Renal cortex interstitium (tissue), 11 donors: Measurements from ENCODE around the gene TRAPPC3. TPM values are rescaled to one million over a fixed set of nuclear protein-coding genes. Genes with fewer than 3 reads are reported as not detected.
A peak's percentile ranks its signal among the peaks of the same experiment; 100 is the strongest.

ENCODE experiments used
- DNase-seq, 11 donors: peaks; one replicate each; pipeline ENCODE4 v3.0.0-alpha.2; 2013; ENCODE audit warnings: low read depth in 9 of 11, low spot score in 4 of 11; ENCODE audit errors: extremely low read depth in 1 of 11
- polyA plus RNA-seq, 3 donors: library from polyadenylated mRNA; unstranded; fragments of 120-200 nt; gene quantifications; one replicate each; pipeline ENCODE4 v1.2.1, GENCODE V29; 2013; ENCODE audit not compliant: insufficient read length in 3 of 3

TRAPPC3 gene
- polyA plus RNA-seq, 3 donors: 61.4 to 65.5 (median 64.4) TPM

DNA sequence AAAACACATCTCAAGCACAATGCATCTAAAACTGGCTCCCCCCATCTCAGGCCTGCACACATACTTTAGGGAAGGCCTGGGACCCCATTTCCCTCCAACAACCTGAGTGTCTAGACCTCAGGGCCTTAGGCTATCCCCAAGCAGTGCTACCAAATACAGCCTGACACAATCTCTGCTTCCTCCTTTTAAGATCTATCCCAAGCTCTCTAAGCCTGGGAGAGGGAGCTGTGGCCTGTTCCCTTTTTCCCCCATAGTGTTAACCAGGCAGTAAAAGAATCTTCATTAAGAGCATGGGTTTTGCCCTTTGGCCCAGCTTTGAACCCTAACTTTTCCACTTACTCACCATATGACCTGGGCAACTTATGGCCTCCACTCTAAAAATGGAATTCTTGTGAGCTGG is 13.5 kb downstream of the TRAPPC3 start:
- no peak for DNase-seq

DNA sequence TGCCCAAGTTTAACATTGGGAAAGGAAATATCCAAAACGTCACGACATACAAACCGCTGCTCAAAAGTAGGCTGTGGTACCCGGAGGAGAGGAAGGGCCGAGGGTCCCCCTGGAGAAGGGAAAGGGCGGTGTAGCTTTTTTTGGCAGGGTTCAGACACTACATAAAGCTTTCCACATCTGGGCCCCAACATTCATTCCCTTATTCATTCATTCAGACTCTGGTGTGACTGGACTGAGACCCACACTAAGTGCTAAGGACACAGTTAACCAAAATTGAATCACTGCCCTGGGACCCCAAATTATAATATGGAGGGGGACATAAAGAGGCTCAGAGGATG is 14.0 kb downstream of the TRAPPC3 start:
- DNase-seq: no peak

DNA sequence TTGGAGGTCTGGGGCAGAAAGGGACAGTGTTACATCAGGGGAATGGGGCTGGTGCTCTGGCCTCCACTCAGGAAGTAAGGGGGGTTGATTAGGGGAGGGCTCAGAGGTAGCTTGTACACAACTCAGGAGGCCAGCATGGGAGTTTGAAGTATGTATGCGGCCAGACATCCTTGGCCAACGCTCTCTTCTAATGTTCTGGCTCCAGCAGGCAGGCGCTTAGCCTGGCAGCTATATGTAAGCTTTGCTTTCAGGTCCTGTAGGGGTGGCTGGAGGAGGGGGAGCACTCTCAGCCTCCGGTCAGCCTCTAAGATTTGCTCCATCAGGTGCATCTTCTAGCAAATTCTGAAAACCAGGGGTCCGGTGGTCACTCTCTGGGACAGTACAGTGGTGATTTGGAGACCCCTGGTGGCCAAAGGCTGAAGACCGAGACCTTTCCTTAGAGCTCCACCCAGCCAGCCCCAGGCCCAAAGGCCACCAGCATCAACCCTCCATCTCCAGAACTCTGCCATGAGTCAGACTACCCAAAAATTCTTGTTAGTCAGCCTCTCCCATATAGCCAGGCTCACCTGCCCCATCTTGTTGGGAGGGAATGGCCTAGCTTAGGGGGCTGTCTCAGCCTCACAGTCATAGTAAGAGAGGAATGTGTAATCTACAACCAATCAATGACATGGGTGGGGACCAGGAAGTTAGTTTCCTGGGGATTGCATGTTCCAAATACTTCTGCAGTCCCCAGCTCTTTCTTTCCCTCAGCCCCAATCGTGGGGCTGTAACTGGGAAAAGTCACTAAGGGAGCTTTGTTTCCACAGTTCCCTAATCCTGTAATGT is 14.6 kb downstream of the TRAPPC3 start:
- DNase-seq: peak in 5 of 11 donors; percentile 48 to 69 (median 51)

DNA sequence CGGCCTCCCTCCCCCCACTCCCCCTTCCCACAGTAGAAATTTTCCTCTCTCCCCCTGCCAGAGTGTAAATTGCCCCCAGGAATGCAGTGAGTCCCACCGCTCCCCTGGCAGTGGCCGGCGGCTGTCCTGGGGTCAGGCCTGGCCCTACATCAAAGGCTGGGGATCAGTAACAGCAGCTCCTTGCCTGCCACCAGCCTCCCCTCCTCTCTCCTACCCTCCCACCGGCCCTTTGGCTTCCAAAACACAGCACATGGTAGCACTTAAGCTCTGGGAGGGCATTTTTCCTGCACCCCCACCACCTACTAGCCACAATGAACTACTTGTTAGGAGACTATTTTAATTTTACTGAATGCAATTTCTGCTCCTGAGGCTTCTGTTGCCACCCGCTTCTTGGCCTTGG is 15.3 kb downstream of the TRAPPC3 start:
- no peak for DNase-seq

DNA sequence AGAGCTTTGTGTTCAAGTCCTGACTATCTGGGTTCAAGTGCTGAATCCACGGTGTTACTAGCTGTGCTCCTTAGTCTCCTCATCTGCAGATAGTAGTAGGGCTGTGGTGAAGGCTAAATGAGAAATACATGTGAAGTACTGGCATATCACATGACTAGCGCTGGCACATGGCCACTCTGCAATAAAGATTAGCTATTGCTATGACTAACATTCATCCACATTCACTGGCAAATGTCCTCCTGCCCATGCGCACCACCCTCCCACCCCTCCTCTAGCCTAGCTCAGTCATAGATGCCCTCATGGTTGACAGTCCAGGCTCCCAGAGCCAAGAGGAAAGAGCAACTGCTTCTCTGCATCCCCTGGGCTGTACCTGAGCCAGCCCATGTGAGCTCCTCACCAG is 15.8 kb downstream of the TRAPPC3 start:
- DNase-seq: no peak

DNA sequence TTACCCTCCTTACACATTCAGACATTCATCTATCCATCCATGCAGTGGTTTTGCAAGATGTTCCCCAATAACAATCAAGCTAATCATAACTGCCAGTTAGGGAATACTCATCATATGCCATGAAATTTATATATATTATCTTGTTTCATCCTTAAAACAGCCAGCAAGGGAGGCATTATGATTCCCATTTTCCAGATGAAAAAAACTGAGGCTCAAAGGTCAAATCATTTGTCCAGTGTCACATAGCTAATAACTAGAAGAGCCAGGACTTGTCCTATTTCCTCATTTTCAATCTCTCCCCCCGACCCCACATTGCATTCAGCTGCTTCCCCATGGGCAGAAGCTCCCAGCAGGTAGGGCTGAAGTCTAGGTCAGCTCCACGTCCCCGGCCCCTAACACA is 17.3 kb downstream of the TRAPPC3 start:
- no peak for DNase-seq

DNA sequence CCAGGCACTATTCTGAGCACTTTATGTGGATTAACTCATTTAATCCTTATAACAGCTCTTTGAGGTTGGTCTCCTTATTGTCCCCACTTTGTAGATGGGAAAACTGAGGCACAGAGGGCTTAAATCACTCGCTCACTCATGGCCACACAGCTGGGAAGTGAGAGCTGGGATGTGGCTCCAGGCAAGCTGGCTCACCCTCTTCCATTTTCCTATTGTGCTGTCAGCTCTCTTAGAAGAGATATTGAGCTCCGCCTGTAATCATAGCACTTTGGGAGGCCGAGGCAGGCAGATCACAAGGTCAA is 20.4 kb downstream of the TRAPPC3 start:
- DNase-seq: no peak

DNA sequence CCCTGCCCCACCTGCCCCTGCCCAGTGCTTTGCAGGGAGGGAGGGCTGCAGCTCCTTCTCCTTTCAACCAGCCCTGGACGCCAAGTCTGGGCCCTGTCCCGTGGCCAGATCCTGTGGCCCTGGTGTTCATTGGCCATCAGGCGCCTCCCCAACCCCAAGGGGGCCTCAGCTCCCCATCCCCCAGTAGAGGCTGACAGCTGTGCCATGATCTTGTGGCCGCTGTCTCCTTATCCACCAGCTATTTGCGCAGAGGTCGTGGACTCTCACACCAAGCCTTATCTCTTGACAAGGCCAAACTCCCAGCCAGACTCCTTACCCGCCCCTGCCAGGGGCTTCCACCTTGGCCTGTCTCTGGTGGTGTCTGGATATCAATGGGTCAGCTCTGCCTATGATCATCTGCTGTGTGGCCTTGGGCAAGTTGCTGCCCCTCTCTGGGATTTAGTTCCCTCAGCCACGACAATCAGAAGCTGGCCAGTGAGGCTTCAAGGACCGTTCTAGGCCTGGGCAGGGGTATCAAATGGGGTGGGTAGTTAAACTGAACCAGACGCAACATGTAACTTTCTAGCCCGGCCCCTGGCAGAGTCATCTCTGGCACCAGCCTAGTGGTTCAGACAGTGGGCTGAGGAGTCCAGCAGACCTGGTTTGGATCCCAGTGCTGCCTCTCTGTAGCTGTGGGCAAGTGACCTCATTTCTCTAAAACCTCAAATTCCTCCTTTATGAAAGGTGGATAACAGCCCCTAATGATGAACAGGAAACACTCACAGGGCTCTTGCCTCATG is 21.0 kb downstream of the TRAPPC3 start:
- DNase-seq: no peak

DNA sequence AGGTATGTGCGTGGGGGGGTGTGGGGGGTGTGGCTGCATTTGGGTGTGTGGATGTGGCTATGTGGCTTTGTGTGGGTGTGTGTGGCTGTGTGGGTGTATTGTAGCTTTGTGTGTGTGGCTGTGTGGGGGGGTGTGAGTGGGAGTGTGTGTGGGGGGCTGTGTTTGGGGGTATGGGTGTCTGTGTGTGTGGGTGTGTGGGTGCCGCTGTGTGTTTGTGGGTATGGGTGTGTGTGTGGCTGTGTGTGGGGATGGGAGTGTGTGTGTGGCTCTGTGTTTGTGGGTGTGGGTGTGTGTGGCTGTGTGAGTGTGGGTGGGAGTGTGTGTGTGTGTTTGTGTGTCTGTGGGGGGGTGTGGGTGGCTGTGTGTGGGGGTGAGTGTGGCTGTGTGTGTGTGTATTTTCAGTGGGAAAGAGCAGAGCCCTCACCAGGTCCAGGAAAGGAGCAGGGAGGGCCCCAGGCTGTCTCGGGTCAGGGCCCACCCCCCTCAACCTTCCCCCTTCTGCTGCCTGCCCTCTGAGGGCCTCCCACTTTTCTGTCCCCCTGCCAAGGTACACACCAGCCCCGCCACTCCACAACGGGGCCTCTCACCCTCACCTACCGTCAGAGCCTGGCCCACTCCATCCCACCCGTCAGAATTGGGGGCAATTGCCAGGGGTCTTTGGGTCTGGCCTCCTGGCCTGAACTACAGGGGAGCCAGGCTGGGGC is 22.3 kb downstream of the TRAPPC3 start:
- no peak for DNase-seq

DNA sequence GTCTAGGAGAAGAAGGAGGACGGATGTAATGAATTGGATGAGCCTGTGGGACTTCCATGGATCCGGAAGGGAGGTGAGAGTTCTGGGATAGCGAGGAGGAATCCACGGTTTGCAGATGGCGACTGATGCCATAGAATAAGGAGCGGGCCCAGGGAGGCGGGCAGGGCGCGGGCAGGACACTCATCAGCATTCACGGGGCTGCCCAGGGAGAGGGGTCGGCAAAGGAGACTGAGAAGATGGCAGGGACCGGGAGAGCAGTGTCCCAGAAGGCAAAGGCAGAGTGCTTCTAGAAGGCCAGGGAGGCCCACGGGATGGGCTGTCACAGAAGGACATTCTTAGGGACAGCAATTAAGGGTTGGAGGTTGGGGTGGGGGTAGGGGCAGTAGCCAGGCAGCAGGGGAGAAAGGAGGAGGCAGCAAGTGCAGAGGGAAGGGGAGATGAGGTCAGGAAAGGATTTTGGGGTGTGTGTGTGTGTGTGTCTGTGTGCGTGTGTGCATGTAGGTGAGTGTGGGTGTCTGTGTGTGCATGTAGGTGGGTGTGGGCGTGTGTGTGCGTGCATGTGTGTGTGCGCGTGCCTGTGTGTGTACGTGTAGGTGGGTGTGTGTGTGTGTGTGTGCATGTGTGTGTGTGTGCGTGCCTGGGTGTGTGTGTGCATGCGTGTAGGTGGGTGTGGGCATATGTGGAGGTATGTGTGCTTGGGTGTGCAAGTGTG is 23.1 kb downstream of the TRAPPC3 start:
- DNase-seq: no peak

DNA sequence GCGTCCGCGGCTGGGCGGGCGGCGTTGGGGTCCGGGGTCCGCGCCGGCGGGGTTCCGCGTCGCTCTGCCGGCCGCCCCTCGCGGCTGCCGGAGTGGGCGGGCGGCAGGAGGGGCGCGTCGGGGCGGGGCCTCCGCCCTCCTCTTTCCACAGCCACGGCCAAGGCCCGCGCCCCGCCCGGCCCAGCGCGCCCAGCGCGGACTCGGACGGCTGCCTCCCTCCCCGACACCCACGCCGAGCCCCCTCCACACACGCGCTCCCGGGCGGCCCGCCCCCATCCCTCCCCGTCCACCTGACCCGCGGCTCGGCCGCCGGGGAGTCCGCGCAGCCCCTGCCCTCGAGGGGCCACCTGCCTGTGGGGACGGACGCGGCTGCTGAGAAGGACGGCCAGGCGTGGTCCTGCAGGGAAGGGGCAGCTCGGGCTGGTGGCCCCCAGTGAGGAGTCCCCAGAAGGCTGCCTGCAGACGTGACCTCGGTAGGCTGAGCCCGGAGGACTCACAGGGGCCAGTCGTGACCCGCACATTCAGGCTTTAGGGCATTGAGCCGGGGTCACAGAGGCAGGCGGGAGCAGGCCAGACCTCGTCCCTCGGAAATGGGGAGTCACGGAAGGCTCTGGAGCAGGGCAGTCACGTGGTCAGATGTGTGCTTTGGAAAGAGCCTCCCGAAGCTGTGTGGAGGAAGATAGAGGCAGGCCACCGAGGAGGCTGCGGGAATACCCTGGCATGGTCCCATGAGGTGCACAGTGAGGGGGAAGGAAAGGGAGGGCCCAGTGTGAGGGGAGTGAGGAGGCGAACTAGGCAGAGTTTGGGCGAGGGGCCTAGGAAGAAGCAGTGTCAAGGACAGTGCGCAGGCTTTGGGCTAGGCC is 23.9 kb downstream of the TRAPPC3 start, which contains the start of gene COL8A2:
Gene COL8A2, minus strand, starts transcription at position 94 of the 863 bp plus-strand sequence. CDS start 24,980 bp downstream, outside the sequence.
- DNase-seq: no peak

DNA sequence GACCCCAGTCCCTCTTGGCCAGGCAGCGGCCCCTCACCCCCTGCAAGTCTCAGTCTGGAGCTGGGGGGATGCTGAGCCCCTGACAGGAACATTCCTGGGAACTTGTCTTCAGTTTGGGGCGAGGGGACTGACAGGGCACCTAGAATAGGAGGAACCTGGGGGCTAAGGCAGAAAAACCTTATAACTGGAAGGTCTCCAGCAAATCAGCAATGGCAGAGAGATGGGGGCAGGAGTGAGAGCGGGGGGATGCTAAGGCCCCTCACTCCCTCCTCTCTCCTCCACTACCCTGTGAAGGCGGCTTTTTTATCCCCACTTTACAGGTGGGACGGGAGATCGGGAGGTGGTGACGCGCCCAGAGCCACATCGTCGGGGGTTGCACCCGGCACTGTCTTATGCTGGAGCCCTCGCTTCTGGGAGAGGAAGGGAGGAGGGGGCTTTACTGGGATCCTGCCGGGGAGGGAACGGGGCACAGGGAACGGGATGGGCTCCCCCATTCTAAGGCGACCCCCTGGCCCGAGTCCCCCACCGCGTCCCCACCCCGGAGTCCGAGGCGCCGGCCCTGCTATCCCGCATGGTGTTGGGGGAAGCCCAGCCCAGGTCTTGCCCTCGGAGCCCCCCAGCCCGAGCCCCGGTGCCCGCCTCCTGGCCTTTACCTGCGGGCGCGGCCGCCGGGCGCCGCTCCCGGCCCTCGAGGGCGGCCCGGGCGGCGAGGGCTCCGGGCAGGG is 24.7 kb downstream of the TRAPPC3 start:
- no peak for DNase-seq

DNA sequence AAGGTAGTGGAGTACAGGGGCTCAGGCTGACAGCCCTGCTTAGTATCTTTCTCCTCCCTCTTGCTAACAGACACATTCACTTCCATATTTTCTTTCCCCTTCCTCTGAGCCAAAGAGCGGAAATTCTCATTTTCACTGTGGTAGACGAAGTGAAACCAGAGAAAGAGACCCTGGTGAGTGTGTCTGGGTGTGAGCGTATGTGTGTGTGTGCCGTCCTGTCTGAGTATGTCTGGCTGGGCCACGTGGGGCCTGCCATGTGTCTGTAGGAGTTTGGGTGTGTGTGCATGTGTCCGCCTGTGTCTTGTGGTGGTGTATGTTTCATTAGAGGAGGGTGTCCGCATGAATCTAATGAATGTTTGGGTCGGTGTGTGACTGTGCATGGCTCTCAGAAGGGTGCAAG is 25.9 kb downstream of the TRAPPC3 start:
- no peak for DNase-seq

DNA sequence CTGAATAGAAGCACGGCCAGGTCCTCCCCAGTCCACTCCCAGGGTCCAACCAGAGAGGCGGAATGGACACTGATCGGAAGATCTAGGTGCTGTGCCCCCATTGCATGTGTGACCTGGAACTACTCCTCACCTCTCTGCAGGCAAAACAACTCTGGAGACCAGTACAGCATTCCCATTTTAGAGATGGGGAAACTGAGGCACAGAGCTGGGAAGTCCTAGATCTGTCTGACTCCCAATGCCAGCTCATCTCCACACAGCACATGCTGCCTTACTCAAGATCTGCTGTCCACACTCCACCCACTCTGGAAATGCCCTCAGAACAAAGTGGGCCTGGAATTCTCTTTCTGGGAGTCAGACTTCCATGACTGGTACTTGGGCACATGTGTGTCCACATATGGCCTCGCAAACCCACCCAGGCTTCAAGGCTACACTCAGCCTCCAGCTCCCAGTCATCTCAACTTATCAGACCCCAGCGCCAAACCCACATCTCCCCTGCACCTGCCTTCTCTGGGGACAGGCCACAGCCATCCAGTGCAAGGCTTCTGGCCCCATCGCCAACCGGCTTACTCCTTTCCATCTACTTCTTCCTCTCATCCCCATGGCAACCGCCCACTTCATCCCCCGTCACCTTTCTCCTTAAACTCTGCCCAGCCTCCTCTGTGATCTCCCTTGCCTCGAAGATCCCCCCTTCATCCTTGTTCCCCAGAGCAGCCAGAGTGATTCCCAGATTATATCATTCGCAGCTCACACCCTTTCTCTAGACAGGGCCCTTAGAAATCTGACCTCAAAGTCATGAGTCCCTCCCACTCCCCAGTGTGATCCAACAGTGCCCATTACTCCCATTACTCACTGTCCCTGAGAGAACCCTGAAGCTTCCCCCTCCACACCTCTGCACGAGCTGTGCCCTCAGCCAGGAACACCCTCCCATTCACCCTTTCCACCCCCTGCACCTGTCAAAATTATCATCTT is 26.9 kb downstream of the TRAPPC3 start:
- no peak for DNase-seq

DNA sequence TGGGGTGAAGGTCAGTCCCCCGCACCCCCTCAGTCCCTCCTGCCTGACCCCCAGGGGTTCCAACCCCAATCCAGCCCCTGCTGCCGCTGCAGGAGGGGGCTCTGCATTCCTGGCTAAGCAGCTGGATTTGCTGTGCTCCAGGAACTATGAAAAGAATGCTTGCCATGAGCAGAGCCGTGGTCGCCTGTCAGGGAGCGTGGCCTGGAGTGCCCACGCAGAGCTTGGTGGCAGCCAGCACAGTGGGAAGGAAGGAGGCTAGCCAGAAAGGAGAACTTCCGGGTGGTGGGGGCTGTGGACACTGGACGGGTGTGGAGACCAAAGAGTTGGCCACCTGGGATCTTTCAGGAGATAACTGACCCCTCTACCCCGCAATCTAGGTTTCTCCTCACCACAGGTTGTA is 29.8 kb downstream of the TRAPPC3 start:
- DNase-seq: no peak

DNA sequence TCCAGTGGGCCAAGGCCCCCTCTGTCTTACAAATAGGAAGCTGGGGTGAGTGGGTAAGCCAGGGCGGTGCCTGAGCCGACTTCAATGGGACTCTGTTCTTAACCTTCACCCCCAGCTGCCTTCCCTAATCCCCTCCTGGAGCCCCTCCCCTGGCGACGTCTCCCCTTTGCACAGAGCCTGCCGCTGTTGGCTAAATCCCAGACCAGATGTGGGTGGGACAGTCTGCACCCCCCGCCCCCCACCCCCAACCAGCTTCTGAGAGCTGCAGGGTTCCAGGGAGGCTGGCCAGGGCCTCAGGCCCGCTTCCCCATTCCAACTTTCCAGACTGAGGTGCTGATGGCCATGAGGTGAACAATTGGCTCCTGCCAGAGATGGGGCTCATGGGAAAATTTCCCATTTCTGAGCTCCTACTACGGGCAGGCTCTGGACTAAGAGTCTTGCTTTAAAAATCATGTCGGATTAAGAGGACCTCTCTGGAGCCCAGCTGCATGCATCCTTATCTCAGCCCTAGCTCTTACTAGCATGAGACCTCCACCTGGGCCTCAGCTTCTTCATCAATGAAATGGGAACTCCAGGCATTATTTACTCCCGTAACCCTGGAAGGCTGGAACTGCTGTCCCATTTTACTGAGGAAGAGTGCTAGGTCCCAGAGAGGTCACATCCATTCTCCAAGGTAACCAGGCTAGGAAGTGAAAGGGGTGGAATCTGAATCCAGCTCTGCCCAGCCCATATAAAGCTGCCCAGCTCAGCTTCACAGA is 30.7 kb downstream of the TRAPPC3 start:
- no peak for DNase-seq
